GM23338 (cell line): ENCODE measurements around the gene ZBTB26. TPM values are rescaled to one million over a fixed set of nuclear protein-coding genes. Genes with fewer than 3 reads are reported as not detected.

Experiments used
- ATAC-seq: fragments of 200-7000 bp; cut with Tn5 transposase; 3 replicates; pipeline ENCODE4 v1.9.1; 2020
- DNase-seq: peaks from one replicate; pipeline ENCODE4 v3.0.0-alpha.2; 2015; ENCODE audit warnings: low spot score
- H2AFZ ChIP-seq: fragments of 200-600 bp; sonication (generic); 2 replicates; pipeline ENCODE4 v1.8.0; 2016; ENCODE audit warnings: antibody characterized with exemption, mild to moderate bottlenecking, moderate library complexity
- H3F3A ChIP-seq: fragments of 200-600 bp; sonication (generic); replicated peaks from 2 replicates; pipeline ENCODE4 v1.8.0; 2017; ENCODE audit warnings: antibody characterized with exemption, mixed run types, low read depth
- H3K27ac ChIP-seq: fragments of 200-600 bp; sonication (generic); 2 replicates; pipeline ENCODE4 v1.6.1; 2016; ENCODE audit warnings: low read depth
- H3K27me3 ChIP-seq: fragments of 200-600 bp; sonication (generic); 2 replicates; pipeline ENCODE4 v1.8.0; 2016; ENCODE audit warnings: mild to moderate bottlenecking, mixed run types, moderate library complexity; ENCODE audit not compliant: insufficient read depth
- H3K36me3 ChIP-seq: fragments of 200-600 bp; sonication (generic); 2 replicates; pipeline ENCODE4 v1.8.0; 2016; ENCODE audit warnings: mild to moderate bottlenecking; ENCODE audit not compliant: insufficient read depth
- H3K4me1 ChIP-seq: fragments of 200-600 bp; sonication (generic); 2 replicates; pipeline ENCODE4 v1.8.0; 2016; ENCODE audit warnings: mild to moderate bottlenecking, moderate library complexity; ENCODE audit not compliant: insufficient read depth
- H3K4me2 ChIP-seq: fragments of 200-600 bp; sonication (generic); 2 replicates; pipeline ENCODE4 v1.7.1; 2017; ENCODE audit warnings: mixed run types
- H3K4me3 ChIP-seq: fragments of 200-600 bp; sonication (generic); 2 replicates; pipeline ENCODE4 v1.6.1; 2016; ENCODE audit warnings: mixed run types
- H3K79me2 ChIP-seq: fragments of 200-600 bp; sonication (generic); replicated peaks from 2 replicates; pipeline ENCODE4 v1.8.0; 2017; ENCODE audit warnings: mild to moderate bottlenecking; ENCODE audit not compliant: insufficient read depth
- H3K9me2 ChIP-seq: fragments of 200-600 bp; sonication (generic); 2 replicates; pipeline ENCODE4 v1.8.0; 2017; ENCODE audit not compliant: insufficient read depth
- H4K20me1 ChIP-seq: fragments of 200-600 bp; sonication (generic); replicated peaks from 2 replicates; pipeline ENCODE4 v1.8.0; 2017; ENCODE audit warnings: mild to moderate bottlenecking; ENCODE audit not compliant: insufficient read depth
- H3K27ac Mint-ChIP-seq: 2 replicates; pipeline ENCODE4 v1.8.0; 2020; ENCODE audit warnings: inconsistent platforms, mild to moderate bottlenecking, moderate library complexity, mixed read lengths
- H3K27me3 Mint-ChIP-seq: 3 replicates; pipeline ENCODE4 v1.8.0; 2022; ENCODE audit warnings: low read depth, mild to moderate bottlenecking, moderate library complexity, mixed read lengths, inconsistent platforms; ENCODE audit not compliant: insufficient read depth, poor library complexity
- H3K36me3 Mint-ChIP-seq: 3 replicates; pipeline ENCODE4 v1.8.0; 2021; ENCODE audit warnings: low read depth, mild to moderate bottlenecking, inconsistent platforms, moderate library complexity, mixed read lengths
- H3K4me1 Mint-ChIP-seq: 3 replicates; pipeline ENCODE4 v1.8.0; 2020; ENCODE audit warnings: mild to moderate bottlenecking, inconsistent platforms, mixed read lengths
- H3K4me3 Mint-ChIP-seq: 3 replicates; pipeline ENCODE4 v1.8.0; 2021; ENCODE audit warnings: moderate library complexity, mild to moderate bottlenecking, inconsistent platforms, mixed read lengths
- H3K9me3 Mint-ChIP-seq: 3 replicates; pipeline ENCODE4 v1.8.0; 2020; ENCODE audit warnings: moderate library complexity, mild to moderate bottlenecking, inconsistent platforms, mixed read lengths
- POLR2AphosphoS5 ChIP-seq: IDR thresholded peaks from 2 replicates; pipeline ENCODE4 v1.6.1; 2016; ENCODE audit warnings: antibody characterized with exemption, low read depth
- ZNF114 ChIP-seq: fragments of 250-450 bp; sonication (Bioruptor Pico); IDR thresholded peaks from 2 replicates; pipeline ENCODE4 v1.5.0; 2020; ENCODE audit warnings: mild to moderate bottlenecking, moderate library complexity
- polyA plus RNA-seq: library from polyadenylated mRNA; unstranded; fragments of >200 nt; fragmentation: Nextera tagmentation; extraction: Ambion mirVana; gene quantifications from 2 replicates; pipeline ENCODE4 v1.2.1, GENCODE V29; 2016
- total RNA-seq: library from RNA; depleted of rRNA; stranded (reverse); fragments of >200 nt; shearing (Covaris generic); gene quantifications from 2 replicates; pipeline ENCODE4 v1.2.3, GENCODE V29; 2014
- TF ChIP-seq, protein P1 (sequence below): fragments of 250-450 bp; sonication (Bioruptor Pico); IDR thresholded peaks from 2 replicates; pipeline ENCODE4 v1.5.0; 2020; ENCODE audit warnings: mild to moderate bottlenecking, moderate library complexity
- TF ChIP-seq, protein P2 (sequence below): IDR thresholded peaks from 2 replicates; pipeline ENCODE4 v1.6.1; 2016; ENCODE audit warnings: antibody characterized with exemption
- TF ChIP-seq, protein P3 (sequence below), 2 experiments: fragments of 200-600 bp in 1 of 2; sonication (generic) in 1 of 2; conservative IDR thresholded peaks; 2 replicates each; pipeline versions ENCODE4 v1.5.1 to v1.6.1; 2016 to 2017; ENCODE audit warnings: antibody characterized with exemption in 2 of 2, low read depth in 2 of 2, mild to moderate bottlenecking in 2 of 2, moderate library complexity in 1 of 2

The ZBTB26 gene
- total and polyA plus RNA-seq, 2 experiments from 2014 or later: 3.0 to 9.0 TPM

DNA sequence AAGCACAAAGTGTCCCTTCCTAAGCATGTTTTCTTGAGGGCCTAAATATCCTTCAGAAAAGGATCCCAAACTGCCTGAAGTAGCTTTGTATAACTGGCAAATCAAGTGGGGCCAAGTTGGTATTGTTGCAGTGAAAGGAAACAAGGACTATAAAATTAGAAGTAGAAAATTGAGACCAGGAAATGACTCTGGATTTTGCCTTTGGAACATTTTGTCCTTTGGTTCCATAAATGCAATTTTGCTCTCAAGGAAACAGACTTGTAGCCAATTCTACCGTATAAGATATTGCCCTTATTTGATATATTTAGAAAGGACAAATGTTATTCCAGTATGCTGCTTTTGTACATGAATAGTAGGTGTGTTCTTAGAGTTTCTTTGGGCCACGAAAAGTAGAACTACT lies 43.9 kb upstream of the ZBTB26 start (continued):
- TF ChIP-seq, protein P1, sequence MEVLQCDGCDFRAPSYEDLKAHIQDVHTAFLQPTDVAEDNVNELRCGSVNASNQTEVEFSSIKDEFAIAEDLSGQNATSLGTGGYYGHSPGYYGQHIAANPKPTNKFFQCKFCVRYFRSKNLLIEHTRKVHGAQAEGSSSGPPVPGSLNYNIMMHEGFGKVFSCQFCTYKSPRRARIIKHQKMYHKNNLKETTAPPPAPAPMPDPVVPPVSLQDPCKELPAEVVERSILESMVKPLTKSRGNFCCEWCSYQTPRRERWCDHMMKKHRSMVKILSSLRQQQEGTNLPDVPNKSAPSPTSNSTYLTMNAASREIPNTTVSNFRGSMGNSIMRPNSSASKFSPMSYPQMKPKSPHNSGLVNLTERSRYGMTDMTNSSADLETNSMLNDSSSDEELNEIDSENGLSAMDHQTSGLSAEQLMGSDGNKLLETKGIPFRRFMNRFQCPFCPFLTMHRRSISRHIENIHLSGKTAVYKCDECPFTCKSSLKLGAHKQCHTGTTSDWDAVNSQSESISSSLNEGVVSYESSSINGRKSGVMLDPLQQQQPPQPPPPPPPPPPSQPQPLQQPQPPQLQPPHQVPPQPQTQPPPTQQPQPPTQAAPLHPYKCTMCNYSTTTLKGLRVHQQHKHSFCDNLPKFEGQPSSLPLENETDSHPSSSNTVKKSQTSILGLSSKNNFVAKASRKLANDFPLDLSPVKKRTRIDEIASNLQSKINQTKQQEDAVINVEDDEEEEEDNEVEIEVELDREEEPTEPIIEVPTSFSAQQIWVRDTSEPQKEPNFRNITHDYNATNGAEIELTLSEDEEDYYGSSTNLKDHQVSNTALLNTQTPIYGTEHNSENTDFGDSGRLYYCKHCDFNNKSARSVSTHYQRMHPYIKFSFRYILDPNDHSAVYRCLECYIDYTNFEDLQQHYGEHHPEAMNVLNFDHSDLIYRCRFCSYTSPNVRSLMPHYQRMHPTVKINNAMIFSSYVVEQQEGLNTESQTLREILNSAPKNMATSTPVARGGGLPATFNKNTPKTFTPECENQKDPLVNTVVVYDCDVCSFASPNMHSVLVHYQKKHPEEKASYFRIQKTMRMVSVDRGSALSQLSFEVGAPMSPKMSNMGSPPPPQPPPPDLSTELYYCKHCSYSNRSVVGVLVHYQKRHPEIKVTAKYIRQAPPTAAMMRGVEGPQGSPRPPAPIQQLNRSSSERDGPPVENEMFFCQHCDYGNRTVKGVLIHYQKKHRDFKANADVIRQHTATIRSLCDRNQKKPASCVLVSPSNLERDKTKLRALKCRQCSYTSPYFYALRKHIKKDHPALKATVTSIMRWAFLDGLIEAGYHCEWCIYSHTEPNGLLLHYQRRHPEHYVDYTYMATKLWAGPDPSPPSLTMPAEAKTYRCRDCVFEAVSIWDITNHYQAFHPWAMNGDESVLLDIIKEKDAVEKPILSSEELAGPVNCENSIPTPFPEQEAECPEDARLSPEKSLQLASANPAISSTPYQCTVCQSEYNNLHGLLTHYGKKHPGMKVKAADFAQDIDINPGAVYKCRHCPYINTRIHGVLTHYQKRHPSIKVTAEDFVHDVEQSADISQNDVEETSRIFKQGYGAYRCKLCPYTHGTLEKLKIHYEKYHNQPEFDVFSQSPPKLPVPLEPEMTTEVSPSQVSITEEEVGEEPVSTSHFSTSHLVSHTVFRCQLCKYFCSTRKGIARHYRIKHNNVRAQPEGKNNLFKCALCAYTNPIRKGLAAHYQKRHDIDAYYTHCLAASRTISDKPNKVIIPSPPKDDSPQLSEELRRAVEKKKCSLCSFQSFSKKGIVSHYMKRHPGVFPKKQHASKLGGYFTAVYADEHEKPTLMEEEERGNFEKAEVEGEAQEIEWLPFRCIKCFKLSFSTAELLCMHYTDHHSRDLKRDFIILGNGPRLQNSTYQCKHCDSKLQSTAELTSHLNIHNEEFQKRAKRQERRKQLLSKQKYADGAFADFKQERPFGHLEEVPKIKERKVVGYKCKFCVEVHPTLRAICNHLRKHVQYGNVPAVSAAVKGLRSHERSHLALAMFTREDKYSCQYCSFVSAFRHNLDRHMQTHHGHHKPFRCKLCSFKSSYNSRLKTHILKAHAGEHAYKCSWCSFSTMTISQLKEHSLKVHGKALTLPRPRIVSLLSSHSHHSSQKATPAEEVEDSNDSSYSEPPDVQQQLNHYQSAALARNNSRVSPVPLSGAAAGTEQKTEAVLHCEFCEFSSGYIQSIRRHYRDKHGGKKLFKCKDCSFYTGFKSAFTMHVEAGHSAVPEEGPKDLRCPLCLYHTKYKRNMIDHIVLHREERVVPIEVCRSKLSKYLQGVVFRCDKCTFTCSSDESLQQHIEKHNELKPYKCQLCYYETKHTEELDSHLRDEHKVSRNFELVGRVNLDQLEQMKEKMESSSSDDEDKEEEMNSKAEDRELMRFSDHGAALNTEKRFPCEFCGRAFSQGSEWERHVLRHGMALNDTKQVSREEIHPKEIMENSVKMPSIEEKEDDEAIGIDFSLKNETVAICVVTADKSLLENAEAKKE: no peak
- no peak for TF ChIP-seq POLR2AphosphoS5

DNA sequence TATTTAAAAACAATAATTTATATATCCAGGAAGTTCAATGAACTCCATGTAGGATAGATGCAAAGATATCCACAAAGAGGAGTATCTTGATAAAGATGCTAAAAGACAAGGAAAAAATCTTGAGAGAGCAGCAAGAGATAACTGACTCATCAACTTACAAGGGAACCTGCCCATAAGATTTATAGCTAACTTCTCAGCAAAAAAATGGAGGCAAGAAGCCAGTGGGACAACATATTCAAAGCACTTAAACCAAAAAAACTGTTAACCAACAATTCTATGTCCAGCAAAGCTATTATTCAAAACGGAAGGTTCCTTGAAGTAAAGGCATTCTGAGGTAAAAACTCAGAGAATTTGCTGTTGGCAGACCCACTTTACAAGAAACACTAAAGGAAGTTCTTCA lies 29.8 kb upstream of the ZBTB26 start:
- no peaks in the 10 kb centered on the region for H3K9me2 ChIP-seq
- peaks cover 11% of the 10 kb centered on the region; the same call in 1 of the 2 replicates for H3K36me3 ChIP-seq
- TF ChIP-seq, protein P2, sequence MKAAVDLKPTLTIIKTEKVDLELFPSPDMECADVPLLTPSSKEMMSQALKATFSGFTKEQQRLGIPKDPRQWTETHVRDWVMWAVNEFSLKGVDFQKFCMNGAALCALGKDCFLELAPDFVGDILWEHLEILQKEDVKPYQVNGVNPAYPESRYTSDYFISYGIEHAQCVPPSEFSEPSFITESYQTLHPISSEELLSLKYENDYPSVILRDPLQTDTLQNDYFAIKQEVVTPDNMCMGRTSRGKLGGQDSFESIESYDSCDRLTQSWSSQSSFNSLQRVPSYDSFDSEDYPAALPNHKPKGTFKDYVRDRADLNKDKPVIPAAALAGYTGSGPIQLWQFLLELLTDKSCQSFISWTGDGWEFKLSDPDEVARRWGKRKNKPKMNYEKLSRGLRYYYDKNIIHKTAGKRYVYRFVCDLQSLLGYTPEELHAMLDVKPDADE: no peak
- TF ChIP-seq, protein P1: no peak
- TF ChIP-seq ZNF114 (CRISPR knock-in tag): no peak
- TF ChIP-seq, protein P3, sequence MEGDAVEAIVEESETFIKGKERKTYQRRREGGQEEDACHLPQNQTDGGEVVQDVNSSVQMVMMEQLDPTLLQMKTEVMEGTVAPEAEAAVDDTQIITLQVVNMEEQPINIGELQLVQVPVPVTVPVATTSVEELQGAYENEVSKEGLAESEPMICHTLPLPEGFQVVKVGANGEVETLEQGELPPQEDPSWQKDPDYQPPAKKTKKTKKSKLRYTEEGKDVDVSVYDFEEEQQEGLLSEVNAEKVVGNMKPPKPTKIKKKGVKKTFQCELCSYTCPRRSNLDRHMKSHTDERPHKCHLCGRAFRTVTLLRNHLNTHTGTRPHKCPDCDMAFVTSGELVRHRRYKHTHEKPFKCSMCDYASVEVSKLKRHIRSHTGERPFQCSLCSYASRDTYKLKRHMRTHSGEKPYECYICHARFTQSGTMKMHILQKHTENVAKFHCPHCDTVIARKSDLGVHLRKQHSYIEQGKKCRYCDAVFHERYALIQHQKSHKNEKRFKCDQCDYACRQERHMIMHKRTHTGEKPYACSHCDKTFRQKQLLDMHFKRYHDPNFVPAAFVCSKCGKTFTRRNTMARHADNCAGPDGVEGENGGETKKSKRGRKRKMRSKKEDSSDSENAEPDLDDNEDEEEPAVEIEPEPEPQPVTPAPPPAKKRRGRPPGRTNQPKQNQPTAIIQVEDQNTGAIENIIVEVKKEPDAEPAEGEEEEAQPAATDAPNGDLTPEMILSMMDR (conservative IDR thresholded peaks at IDR 0.05; ENCODE audit: low read depth in 2 of 2): no peak
- no peak overlapping the region for H3K27ac ChIP-seq
- H3F3A ChIP-seq: no peaks in the 10 kb centered on the region
- DNase-seq (no peak), ATAC-seq (no peak)
- H3K27me3 ChIP-seq: no peaks in the 10 kb centered on the region
- H3K4me1 ChIP-seq: no peaks in the 10 kb centered on the region
- H3K4me3 ChIP-seq: no peak overlapping the region
- H3K4me3 Mint-ChIP-seq: no peak overlapping the region
- peaks cover 16% of the 10 kb centered on the region for H3K79me2 ChIP-seq
- no peaks in the 10 kb centered on the region for H3K27me3 Mint-ChIP-seq
- H3K9me3 Mint-ChIP-seq: no peaks in the 10 kb centered on the region
- peaks cover 25% of the 10 kb centered on the region for H3K36me3 Mint-ChIP-seq
- no peak overlapping the region for H2AFZ ChIP-seq
- no peaks in the 10 kb centered on the region for H4K20me1 ChIP-seq
- no peaks in the 10 kb centered on the region for H3K4me1 Mint-ChIP-seq
- no peak overlapping the region for H3K4me2 ChIP-seq
- no peak overlapping the region for H3K27ac Mint-ChIP-seq
